NCI-H526 (cell line): ENCODE data around the gene C16orf96.
A peak's percentile ranks its signal among the peaks of the same experiment; 100 is the strongest.

Experiments
- DNase-seq, 2 experiments: peaks; one replicate each; lab custom pipeline; 2025; lab: John Stamatoyannopoulos, UW

C16orf96 gene

GRCh38 chr16:4525634-4526277, 30.4 kb upstream of the C16orf96 start:
- no peak for DNase-seq

GRCh38 chr16:4529085-4530060, 26.8 kb upstream of the C16orf96 start:
- DNase-seq = no peak

GRCh38 chr16:4531811-4532210, 24.3 kb upstream of the C16orf96 start:
- DNase-seq = no peak

- no peak for DNase-seq
Observed at GRCh38 chr16:4532238-4532637, 23.9 kb upstream of the C16orf96 start.

GRCh38 chr16:4533490-4533889, 22.6 kb upstream of the C16orf96 start:
- no peak for DNase-seq

DNA sequence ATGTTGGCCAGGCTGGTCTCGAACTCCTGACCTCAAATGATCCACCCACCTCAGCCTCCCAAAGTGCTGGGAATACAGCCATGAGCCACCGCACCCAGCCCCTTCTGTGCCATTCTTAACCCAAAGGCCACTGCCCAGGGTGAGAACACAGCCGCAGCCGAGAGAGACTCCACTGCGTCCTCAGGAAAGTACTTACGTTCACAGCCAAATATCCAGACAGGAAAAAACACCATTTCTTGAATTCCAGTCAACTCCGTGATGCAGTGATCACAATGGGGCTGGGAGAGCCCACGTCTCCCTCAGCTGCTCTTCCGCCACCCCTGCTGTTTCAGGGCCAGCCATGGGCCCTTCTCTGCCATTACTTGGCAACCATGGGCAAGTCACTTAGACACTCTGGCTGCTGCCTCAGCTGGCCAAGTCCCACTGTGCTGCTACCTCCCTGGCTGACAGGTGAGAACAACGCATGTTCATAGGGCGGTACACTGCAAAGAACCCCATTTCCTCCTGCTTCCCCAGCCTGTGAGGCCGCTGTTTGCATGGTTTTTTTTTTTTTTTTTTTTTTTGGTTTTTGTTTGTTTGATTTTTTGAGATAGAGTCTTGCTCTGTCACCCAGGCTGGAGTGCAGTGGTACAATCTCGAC, 21.9 kb upstream of the C16orf96 start:
- DNase-seq = no peak

DNA sequence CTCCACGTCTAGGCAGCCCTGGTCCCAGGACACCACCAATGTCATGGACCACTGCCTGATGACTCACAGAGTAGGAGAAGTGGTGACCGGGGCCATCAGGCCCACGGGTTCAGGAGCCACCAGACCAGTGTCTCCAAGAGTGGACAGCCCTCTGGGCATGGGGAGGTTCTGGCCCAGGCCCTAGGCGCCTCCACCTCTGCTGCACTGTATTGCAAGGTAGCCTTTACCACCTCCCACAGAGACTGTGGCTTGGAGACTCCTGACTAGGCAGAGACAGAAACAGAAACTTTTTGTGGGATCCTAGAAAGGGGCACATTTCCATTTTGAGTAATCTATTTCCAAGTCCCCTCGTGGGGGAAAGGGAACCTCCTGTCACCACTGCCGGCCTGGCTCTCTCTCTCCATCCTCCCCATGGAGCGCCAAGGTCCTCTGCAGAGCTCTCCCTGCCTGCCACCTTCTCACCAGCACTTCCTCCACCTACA, 20.5 kb upstream of the C16orf96 start:
- DNase-seq = no peak

DNA sequence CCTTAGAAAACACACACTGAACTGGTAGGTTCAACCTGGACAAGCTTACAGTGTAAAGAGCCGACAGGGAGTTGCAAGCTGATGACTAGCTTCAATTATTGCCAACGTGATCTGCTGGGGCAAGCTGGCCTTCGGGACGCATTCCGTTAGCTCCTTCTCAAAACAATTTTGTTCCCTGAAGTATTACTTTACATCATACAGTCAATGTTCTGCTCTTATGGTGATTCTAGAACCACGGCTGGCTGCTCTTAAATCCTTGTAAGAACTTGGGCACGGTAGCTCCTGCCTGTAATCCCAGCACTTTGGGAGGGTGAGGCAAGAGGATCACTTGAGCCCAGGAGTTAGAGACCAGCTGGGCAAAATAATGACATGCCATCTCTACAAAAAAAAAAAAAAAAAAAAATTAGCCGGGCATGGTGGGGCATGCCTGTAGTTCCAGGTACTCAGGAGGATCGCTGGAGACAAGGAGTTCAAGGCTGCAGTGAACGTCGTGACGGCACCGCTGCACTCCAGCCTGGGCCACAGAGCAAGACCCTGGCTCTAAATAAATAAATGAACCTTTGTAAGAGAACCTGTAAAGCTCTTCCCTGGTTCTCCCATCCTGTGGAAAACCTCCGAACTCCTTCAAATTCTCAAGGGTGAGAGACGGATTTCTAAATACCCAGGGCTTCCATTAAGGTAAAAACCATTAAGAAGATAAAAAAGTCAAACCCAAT, 19.6 kb upstream of the C16orf96 start:
- DNase-seq = no peak

DNA sequence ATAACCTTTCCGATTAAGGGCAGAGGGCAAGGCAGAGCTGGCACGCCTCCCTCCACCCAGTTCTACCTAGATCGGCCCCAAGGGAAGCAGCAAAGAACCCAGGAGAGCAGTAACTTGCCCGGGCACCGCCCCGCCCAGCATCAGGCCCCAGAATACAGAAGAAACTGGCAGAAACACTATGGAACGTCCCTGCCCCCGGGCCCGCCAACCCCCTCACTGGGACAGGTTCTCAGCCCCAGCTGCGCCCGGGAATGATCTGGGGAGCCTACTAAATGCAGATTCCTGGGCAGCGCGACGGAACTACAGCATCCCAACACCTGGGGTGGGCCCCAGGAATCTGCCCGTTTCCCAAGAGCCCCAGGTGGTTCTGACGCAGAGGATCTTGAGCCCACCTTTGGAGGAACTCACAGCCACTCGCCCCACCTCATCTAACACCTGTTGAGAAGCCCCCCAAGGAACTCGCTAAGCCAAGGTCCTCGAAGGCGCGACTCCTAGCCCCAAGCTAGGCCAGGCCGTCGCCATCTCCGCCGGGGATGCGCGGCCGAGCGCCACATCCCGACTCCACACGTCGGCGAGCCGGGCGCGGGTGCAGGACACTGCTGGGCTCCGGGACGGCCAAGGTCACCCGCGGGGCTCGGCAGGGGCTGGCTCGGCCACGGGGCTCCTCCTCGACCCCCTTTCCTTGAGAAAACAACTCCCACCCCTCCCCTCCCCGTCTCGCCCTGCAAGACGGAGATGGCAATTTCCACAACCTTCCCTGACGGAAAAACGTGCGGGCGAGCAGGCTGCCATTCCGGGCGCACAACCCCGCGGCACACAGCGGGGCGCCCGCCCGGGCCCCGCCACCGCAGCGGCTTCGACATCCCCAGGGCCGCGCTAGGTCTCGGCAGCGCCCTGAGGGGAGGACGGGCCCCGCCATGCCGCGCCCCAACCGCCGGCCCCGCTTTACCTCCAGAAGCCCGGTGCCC, 18.5 kb upstream of the C16orf96 start:
- peak in 1 of 2 experiments; percentile 46 for DNase-seq

DNA sequence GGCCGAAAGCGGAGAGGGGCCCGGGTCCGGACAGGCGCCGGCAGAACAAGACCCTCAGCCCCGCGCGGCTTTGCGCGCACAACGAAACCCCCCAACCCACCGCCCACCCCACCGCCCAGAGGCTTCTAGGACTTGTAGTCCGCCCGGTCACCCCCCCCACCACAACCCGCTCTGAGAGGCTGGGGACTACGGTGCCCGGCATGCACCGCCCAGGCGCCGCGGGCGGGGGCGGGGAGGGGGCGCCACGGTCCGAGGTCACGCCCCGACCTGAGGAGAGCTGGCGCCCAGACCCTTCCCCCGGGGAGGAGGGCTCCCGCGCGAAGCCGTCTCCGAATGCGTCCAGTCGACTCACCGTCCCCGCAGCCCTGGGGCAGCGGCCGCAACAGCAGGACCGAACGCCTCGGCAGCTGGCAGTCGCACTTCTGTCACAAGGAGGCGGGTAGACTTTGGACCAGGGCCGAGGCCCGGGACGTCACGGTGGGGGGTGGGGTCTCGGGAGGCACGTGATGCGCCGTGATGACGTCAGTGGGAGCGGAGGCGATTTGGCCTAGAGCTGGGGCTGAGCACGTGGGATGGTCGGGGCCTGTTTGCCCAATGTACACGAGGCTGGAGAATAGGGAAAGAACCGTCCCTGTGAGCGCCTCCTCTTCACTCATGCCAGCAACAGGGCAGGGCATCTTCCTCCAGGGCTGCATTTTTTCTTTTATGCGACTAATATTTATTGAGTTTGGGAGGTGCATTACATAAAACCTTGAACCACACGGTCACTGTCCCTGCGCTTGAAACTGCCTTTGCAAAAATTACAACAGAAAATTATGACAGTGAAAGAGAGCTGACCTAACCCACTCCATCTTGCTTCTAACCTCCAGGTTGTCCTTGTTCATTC, 17.5 kb upstream of the C16orf96 start, which contains the start of gene CDIP1:
CDIP1 (minus strand) TSS at position 424 of the 886 bp plus-strand sequence. CDS start 24,643 bp downstream, outside the sequence.
- peak; percentile 82 to 94 for DNase-seq

DNA sequence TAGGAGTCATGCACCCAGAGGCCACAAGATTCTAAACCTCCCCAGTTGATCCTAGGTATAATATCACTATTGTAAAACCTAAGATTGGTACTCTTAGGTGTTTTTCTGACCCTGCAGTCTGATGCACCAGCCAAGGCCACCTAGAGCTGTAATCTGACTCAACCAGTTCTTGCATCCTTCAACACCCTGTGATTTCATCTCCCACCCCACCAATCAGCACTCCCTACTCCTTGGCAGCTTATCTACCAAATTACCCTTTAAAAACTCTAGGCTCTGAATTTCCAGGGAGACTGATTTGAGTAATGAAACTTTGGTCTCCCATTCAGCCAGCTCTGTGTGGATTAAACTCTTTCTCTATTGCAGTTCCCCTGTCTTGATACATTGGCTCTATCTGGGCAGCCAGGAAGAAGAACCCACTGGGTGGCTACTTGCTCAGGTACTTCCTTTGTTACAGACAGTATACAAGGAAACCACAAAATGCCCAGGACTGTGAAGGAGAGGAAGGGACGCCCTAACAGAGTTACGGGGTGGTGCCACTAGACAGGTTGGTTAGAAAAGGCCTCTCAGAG, 16.3 kb upstream of the C16orf96 start:
- DNase-seq = no peak

GRCh38 chr16:4544473-4544872, 11.7 kb upstream of the C16orf96 start:
- DNase-seq = no peak

- no peak for DNase-seq
Observed at GRCh38 chr16:4548124-4548523, 8.0 kb upstream of the C16orf96 start.

DNA sequence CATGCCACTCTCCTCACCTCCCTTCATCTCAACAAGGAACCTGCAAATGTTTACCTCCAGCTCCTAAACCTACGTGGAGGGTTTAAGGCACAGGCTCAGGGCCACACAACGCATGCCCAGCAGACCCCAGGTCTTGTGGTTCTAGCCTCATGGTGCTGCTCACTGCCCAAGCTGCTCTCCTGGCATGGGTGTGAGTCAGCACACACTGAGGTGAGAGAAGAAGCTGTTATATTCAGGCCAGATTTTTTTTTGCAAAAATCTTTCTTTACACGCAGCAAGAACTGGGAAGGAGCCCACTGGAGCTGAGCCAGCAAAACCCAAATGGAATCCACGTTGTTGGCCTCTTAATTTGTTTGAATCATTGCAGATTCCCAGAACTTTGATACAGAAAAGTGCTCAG, 5.5 kb upstream of the C16orf96 start:
- no peak for DNase-seq

DNA sequence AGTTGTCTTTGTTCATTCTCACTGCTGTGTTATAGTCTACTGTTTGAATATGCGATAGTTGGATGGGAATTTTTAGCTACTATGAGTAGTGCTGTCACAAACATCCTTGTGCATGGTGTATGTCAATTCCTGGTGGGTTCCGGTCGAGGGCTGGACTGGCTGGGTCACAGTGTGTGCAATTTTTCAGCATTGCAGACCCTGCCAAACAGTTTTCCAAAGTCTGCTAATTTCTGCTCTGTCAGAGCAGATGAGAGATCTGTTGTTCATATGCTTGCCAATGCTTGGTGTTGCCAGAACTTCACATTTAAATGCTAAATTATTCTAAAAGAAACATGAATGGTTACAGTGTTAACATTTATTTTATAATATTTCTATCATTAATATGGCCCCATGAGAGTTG, 3.6 kb upstream of the C16orf96 start:
- DNase-seq = no peak

GRCh38 chr16:4556580-4556979, 440 bp downstream of the C16orf96 start:
- DNase-seq = no peak

DNA sequence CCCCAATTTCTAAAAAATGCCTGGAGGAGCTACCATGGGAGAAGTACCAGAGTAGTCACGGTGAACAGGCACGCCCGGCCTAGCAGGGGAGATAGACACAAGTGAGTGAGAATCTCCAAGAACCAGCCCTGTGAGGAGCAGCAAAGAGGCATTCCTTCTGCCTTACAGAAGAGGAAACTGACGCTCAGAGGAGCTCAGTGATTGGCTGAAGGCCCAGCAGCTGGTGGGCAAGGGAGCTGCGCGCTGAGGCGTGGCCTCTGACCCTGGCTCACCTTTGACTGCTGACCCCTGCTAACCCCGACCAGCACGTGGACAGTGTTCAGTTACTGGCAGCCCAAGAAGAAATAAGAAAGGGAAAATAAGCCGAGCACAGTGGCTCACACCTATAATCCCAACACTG, 1.8 kb downstream of the C16orf96 start:
- DNase-seq = no peak

DNA sequence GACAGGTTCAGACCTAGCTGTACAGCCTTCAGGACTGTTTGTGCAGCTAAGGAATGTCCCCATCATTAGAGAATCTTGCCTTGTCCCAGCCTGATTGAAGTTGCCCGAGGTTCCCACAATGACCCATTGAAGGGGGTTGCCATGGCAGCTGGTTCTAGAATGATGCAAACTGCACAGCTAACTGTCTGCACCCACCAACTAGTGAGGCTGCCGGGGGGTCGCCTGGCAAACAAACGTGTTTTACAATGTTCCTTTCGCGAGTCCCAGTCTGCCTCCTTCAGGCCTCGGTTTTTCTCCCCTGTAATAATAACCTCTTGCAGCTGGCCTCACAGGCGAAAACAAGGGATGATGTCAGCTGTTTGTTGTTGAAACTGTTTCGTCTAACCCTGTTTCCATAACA, 5.5 kb downstream of the C16orf96 start:
- no peak for DNase-seq

- DNase-seq = no peak
Observed at GRCh38 chr16:4564661-4565267, 8.6 kb downstream of the C16orf96 start.
